ENCODE measurements around the gene PRKACA. TPM values are rescaled to one million over a fixed set of nuclear protein-coding genes. Genes with fewer than 3 reads are reported as not detected.

Gene PRKACA
- total RNA-seq, 4 donors from 2014 or later = 26.9 to 59.4 (median 41.3) TPM

- no peak for DNase-seq (ENCODE audit: low spot score in 2 of 2)
- Histone ChIP-seq H3K27ac (no peak overlapping the region), H3K4me3 (no peak overlapping the region), H3K36me3 (peaks cover 0 to 18% (median 0%) of the 10 kb centered on the region in 3 donors), H3K4me1 (peaks cover 0 to 22% (median 5%) of the 10 kb centered on the region in 4 donors), H3K27me3 (peaks cover 2 to 45% of the 10 kb centered on the region in 2 donors), H3K9me3 (peaks cover 0 to 17% (median 0%) of the 10 kb centered on the region in 4 donors)
- WGBS, 2 donors = 91 to 93% methylated on average over 9 of the region's 10 CpGs
- no peak for TF ChIP-seq POLR2A (IDR thresholded peaks at IDR 0.05)
- no peak for TF ChIP-seq EP300 (IDR thresholded peaks at IDR 0.05)
Observed at GRCh38 chr19:14056069-14056666, 61.4 kb downstream of the PRKACA start.

DNA sequence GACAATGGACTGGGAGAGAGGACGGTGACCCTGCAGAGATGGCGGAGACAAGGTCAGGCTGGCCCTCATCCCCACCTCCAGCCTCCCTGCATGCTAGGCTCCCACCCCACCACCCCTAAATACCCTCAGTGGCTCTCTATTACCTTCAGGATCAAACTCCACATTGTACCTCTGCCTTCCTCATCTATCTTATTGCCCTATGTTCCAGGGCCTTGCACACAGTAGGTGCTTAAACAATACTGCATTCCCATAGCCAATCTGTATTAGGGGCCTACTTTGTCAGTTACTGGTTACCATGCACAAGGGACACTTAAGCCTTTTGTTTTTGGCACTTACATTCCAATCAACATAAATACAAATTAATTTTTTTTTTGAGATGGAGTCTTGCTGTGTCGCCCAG lies 62.2 kb downstream of the PRKACA start:
- Histone ChIP-seq H3K27ac (no peak overlapping the region), H3K4me1 (peaks cover 0 to 22% (median 5%) of the 10 kb centered on the region in 4 donors), H3K9me3 (peaks cover 0 to 17% (median 0%) of the 10 kb centered on the region in 4 donors), H3K4me3 (no peak overlapping the region), H3K27me3 (peaks cover 2 to 39% of the 10 kb centered on the region in 2 donors), H3K36me3 (peaks cover 0 to 18% (median 0%) of the 10 kb centered on the region in 3 donors)
- WGBS, 2 donors = 79 to 86% methylated on average over 3 of the region's 3 CpGs
- no peak for TF ChIP-seq EP300 (IDR thresholded peaks at IDR 0.05)
- no peak for TF ChIP-seq CTCF (IDR thresholded peaks at IDR 0.05)
- DNase-seq (ENCODE audit: low spot score in 2 of 2) = no peak

DNA sequence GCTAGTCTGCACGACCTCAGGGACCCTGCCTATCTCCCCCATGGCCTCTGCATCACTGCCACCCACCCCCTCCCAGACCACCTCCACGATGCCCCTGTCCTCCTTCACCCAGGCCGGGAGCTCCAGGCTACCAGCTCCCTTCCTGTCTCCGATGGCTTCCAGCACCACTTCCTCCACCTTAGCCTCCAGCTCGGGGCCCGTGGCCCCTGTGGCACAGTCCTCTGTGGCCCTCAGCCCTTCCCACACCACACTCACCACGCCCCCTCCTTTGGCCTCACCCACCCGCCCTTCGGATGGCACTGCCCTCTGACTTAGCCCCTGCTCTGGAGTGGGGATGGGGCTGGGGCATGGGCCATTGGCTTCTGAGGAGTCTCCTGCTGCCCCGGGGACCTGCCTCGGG lies 62.8 kb downstream of the PRKACA start:
- 63 to 66% methylated on average over 11 of the region's 11 CpGs for WGBS, 2 donors
- Histone ChIP-seq H3K36me3 (peaks cover 0 to 18% (median 0%) of the 10 kb centered on the region in 3 donors), H3K9me3 (peaks cover 0 to 17% (median 0%) of the 10 kb centered on the region in 4 donors), H3K27ac (no peak overlapping the region), H3K4me3 (no peak overlapping the region), H3K4me1 (peaks cover 0 to 22% (median 5%) of the 10 kb centered on the region in 4 donors), H3K27me3 (peaks cover 2 to 32% of the 10 kb centered on the region in 2 donors)
- no peak for TF ChIP-seq EP300 (IDR thresholded peaks at IDR 0.05)
- no peak for TF ChIP-seq CTCF (IDR thresholded peaks at IDR 0.05)
- no peak for TF ChIP-seq POLR2A (IDR thresholded peaks at IDR 0.05)
- no peak for DNase-seq (ENCODE audit: low spot score in 2 of 2)

GRCh38 chr19:14054099-14054498 lies 63.5 kb downstream of the PRKACA start:
- peaks cover 0 to 18% (median 0%) of the 10 kb centered on the region in 3 donors for H3K36me3 ChIP-seq
- peaks cover 0 to 17% (median 0%) of the 10 kb centered on the region in 4 donors for H3K9me3 ChIP-seq
- no peak overlapping the region for H3K4me3 ChIP-seq
- DNase-seq (ENCODE audit: low spot score in 2 of 2) = no peak
- H3K27me3 ChIP-seq = peaks cover 0 to 26% of the 10 kb centered on the region in 2 donors
- 83 to 84% methylated on average over 6 of the region's 6 CpGs for WGBS, 2 donors
- H3K27ac ChIP-seq = no peak overlapping the region
- TF ChIP-seq CTCF (IDR thresholded peaks at IDR 0.05) = no peak
- TF ChIP-seq POLR2A (IDR thresholded peaks at IDR 0.05) = no peak
- no peak for TF ChIP-seq EP300 (IDR thresholded peaks at IDR 0.05)
- peaks cover 0 to 22% (median 5%) of the 10 kb centered on the region in 4 donors for H3K4me1 ChIP-seq

- no peak for TF ChIP-seq POLR2A (IDR thresholded peaks at IDR 0.05)
- no peak for TF ChIP-seq EP300 (IDR thresholded peaks at IDR 0.05)
- no peak for TF ChIP-seq CTCF (IDR thresholded peaks at IDR 0.05)
- Histone ChIP-seq H3K9me3 (peaks cover 0 to 19% (median 0%) of the 10 kb centered on the region in 4 donors), H3K36me3 (peaks cover 0 to 18% (median 0%) of the 10 kb centered on the region in 3 donors), H3K4me1 (peaks cover 0 to 16% (median 5%) of the 10 kb centered on the region in 4 donors), H3K27ac (no peak overlapping the region), H3K27me3 (peaks cover 0 to 20% of the 10 kb centered on the region in 2 donors), H3K4me3 (no peak overlapping the region)
- no peak for DNase-seq (ENCODE audit: low spot score in 2 of 2)
- WGBS, 2 donors = 93 to 96% methylated on average over 10 to 11 of the region's 11 CpGs
Observed at GRCh38 chr19:14053500-14053899, 64.1 kb downstream of the PRKACA start.
